Medulla oblongata (tissue), 1 donor: ENCODE data around the gene KIAA1755.
A peak's percentile ranks its signal among the peaks of the same experiment; 100 is the strongest.
"Not testable (repeated sequence)": the region's sequence is repeated elsewhere in the genome, so short reads cannot be mapped to it uniquely, and the experiment has no call there.

Source experiments
- DNase-seq: peaks from one replicate; pipeline ENCODE4 v3.0.0-alpha.2; 2015; ENCODE audit errors: extremely low spot score

Gene KIAA1755

DNA sequence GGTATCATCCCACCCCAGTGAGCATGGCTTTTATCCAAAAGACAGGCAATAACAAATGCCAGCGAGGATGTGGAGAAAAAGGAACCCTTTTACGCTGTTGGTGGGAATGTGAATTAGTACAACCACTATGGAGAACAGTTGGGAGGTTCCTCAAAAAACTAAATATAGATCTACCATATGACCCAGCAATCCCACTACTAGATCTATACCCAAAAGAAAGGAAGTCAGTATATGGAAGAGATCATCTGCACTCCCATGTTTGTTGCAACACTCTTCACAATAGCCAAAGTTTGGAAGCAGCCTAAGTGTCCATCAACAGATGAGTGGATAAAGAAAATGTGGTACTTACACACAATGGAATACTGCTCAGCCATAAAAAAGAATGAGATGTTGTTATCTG lies 5.9 kb upstream of the KIAA1755 start:
- no peak for DNase-seq

DNA sequence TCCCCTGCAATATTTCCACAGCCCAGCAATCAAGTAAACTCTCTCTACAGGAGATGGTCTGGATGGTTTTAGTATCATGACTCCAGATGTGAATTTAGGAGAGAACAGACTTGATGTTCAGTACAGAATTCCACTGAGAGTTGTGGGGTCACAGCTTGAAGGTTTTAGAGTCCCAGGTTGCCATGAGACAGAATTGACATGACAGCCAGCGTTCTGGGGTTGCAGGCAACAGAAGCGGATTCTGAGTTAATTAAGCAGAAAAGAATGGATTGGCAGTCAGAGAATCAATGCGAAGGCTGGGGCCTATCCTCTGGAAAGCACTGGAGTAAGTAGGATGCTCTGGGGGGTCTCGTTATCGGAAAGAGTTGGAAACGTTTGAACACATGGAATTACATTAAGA lies 2.4 kb upstream of the KIAA1755 start:
- DNase-seq = no peak

GRCh38 chr20:38261054-38261390 lies 487 bp upstream of the KIAA1755 start:
- no peak for DNase-seq

DNA sequence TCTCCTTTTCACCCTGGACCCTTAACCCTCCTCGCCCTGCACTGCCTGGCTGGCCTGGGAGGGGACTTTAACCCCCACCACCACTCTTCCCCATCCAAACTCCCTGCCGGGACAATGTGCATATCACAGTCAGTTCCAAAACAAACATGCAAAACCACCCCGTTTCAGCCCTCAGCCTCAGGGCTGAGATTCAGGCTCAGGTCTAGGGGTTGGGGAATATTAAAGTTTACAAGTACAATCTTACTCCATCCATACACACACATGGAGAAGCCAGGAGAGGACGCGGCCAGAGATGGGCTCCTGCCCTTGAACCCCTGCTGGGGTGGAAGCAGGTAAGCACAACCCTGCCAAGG lies 534 bp downstream of the KIAA1755 start:
- peak; percentile 50 for DNase-seq

- no peak for DNase-seq
Measured at GRCh38 chr20:38258545-38259215, 1.9 kb downstream of the KIAA1755 start.

DNA sequence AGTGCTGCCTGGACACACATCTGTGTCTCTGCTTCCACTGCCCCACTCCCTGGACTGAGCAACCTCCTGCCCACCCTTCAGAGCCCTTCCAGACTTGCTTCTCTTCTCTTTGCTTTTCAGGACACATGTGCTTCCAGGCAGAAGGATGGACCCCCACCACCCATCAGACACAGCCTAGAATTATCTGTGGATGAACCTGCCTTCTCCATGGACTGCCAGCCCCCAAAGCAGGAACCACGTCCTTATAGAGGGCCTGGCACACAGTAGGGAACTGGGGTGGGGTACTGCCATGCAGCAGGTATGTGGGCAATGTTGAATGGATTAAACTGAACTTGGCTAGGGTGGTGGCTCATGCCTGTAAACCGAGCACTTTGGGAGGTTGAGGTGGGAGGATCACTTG lies 3.6 kb downstream of the KIAA1755 start:
- DNase-seq = no peak

GRCh38 chr20:38256021-38256420 lies 4.5 kb downstream of the KIAA1755 start:
- no peak for DNase-seq

GRCh38 chr20:38255393-38255792 lies 5.1 kb downstream of the KIAA1755 start:
- peak; percentile 61 for DNase-seq

DNA sequence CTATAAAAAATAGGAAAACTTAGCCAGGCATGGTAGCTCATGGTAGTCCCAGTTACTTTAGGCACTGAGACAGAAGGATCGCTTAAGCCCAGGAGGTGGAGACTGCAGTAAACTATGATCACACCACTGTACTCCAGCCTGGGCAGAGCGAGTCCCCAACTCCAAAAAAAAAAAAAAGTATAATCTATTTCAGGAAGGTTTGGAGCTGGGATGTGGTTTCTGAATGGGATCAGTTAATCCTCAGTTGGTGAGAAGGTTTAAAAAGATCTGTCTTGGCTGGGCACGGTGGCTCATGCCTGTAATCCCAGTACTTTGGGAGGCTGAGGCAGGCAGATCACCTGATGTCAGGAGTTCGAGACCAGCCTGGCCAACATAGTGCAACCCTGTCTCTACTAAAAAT lies 5.9 kb downstream of the KIAA1755 start:
- not testable (repeated sequence) for DNase-seq

DNA sequence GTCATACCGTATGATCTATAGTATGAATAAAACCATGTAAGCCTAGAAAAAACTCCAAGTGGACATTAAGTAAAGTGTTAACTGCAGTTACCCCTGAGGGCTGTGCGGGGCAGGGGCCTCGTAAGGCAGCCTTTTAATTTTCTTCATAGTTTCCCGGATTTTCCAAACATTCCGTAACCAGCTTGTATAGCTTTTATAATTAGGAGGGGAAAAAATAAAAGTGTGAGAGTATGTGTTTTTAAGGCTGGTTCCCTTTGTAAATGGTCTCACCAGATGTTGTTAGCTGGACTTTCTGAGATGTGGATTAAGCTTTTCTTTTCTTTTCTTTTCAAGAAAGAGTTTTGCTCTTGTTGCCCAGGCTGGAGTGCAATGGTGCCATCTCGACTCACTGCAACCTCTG lies 7.0 kb downstream of the KIAA1755 start:
- no peak for DNase-seq

GRCh38 chr20:38252292-38253288 lies 7.9 kb downstream of the KIAA1755 start:
- DNase-seq = peak; percentile 36

DNA sequence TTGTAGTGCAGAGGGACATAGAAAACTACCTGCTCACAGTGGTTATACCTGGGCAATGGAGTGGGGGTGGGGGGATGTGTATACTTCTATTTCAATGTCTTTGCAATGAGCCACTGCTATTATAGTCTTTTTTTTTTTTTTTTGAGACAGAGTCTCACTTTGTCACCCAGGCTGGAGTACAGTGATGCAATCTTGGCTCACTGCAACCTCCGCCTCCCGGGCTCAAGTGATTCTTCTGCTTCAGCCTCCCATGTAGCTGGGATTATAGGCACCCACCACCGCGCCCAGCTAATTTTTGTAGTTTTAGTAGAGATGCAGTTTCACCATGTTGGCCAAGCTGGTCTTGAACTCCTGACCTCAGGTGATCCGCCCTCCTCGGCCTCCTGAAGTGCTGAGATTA lies 9.1 kb downstream of the KIAA1755 start:
- DNase-seq = not testable (repeated sequence)

DNA sequence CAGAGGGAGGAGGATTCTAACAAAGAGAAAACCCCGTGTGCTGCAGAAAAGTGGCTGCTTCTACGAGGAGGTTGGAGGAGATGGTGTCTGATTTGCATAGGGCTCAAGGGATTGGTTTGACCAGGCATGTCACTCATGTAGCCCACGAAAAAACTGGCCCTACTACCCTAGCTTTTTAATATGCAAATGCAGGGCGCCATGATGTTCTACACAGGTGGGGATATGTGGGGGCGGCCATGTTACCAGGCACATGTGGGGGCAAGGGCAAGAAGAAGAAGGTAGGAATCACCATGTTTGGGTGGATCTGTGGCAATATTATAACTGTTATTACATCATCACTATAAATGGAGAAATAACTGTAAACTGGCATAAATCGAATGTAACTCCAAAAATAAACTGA lies 9.9 kb downstream of the KIAA1755 start:
- no peak for DNase-seq

DNA sequence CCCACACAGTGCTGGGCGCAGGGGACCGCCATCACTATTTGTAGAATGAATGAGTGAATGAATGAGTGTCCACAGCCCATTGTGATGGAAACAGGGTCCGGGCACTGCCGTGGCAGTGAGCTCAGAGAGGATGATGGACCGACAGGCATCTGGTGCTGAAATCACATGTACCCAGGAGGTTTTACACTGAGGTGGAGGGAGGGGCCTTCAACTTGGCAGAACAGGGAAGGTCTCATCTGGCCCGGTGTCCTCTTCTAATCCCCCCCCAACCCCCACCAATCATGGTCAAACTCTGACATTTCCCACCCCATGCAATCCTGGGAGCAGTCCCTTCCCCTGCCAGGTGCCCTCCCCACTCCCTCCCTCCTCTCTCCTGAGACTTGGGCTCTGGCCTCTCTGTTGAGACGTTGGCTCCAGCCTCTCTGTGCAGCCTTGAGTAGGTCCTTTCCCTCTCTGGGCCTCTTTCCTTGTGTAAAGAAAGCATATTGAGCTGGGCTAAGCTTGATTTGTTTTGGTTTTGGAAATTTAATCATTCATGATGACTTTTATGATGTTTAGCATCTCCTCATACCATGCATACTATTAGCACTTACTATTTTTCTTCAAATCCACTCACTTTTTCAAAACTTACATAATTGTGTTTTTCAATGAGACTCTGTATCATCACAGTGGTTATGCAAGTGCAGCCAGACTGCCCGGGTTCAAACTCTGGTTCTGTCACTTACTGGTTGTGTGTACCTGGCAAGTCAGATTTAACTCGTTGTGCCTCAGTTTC lies 10.8 kb downstream of the KIAA1755 start:
- DNase-seq = no peak

- no peak for DNase-seq
Measured at GRCh38 chr20:38248133-38248532, 12.4 kb downstream of the KIAA1755 start.

DNA sequence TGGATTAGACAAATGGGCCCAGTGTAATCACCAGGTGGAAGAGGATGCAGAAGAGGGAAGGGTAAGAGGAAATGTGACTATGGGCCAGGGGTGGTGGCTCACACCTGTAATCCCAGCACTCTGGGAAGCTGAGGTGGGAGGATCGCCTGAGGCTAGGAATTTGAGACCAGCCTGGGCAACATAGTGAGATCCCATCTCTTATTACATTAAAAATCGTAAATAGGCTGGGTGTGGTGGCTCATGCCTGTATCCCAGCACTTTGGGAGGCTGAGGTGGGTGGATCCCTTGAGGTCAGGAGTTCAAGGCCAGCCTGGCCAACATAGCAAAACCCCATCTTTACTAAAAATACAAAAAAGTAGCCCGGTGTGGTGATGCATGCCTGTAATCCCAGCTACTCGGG lies 12.8 kb downstream of the KIAA1755 start:
- not testable (repeated sequence) for DNase-seq

DNA sequence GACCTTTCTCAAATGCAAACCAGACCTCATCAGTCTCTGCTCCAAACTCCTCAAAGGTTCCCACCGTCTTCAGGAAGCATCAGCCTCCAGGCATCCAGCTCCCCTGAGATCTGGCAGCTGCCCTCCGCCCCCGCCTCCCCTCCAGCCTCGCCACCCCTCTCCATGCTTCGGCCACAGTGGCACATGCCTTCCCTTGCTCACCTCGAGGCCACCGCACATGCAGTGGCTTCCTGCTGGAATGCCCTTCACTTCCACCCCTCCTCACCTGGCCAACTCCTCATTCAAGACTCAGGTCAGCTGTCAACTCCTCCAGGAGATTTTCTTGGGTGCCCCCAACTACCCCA lies 13.4 kb downstream of the KIAA1755 start:
- no peak for DNase-seq

- peak; percentile 72 for DNase-seq
Measured at GRCh38 chr20:38246357-38247165, 14.0 kb downstream of the KIAA1755 start.

DNA sequence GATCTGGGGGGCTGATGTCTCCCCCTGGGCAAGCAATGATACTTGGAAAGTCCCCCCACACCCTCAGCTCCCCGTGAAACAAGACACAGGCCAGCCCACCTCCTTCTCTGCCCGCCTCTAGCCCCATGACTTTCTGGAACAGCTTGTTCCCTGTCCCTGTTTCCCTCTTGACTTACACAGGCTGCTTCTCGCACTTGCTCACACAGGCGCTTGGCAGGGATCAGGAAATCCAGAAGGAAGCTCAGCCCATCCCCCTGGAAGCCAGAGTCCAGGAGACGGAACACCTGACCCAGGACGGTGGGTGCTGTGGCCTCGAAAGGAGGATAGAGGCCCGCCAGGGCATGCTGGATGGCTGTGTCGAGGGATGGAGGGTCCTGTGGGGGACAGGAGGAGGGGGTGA lies 14.8 kb downstream of the KIAA1755 start:
- DNase-seq = peak; percentile 69

DNA sequence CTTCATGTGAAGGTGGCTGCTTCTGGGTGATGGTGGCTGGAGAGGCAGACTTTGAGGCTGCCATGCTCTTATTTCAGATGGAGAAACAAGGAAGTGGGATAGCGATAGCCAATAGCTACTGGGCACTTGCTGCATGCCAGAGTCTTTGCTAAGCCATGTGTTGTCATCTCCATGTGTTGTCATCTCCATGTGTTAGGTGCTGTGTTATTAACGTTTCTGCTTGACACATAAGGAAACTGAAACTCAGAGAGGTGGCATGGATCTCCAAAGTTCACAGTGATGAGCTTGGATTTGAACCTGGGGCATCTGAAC lies 16.9 kb downstream of the KIAA1755 start:
- no peak for DNase-seq

GRCh38 chr20:38242848-38243708 lies 17.5 kb downstream of the KIAA1755 start:
- DNase-seq = no peak
